Measurements from ENCODE around the gene CD274. TPM values are rescaled to one million over a fixed set of nuclear protein-coding genes. Genes with fewer than 3 reads are reported as not detected.

Gene CD274
- total and polyA plus RNA-seq, 10 of the 15 experiments (the other 5 are each of a cell fraction or from before 2014, with no cell fraction given), result 9.4 to 128 (median 24.6) TPM

GRCh38 chr9:5438301-5439162, 11.8 kb upstream of the CD274 start (continued):
- TF ChIP-seq, protein P1, sequence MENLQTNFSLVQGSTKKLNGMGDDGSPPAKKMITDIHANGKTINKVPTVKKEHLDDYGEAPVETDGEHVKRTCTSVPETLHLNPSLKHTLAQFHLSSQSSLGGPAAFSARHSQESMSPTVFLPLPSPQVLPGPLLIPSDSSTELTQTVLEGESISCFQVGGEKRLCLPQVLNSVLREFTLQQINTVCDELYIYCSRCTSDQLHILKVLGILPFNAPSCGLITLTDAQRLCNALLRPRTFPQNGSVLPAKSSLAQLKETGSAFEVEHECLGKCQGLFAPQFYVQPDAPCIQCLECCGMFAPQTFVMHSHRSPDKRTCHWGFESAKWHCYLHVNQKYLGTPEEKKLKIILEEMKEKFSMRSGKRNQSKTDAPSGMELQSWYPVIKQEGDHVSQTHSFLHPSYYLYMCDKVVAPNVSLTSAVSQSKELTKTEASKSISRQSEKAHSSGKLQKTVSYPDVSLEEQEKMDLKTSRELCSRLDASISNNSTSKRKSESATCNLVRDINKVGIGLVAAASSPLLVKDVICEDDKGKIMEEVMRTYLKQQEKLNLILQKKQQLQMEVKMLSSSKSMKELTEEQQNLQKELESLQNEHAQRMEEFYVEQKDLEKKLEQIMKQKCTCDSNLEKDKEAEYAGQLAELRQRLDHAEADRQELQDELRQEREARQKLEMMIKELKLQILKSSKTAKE (IDR thresholded peaks at IDR 0.05; ENCODE audit: low read depth, poor library complexity, severe bottlenecking), result peak; percentile 48
- TF ChIP-seq CREM (IDR thresholded peaks at IDR 0.05; ENCODE audit: low read depth), result peak; percentile 58; the same call in 1 of the 2 replicates
- TF ChIP-seq, protein P2, sequence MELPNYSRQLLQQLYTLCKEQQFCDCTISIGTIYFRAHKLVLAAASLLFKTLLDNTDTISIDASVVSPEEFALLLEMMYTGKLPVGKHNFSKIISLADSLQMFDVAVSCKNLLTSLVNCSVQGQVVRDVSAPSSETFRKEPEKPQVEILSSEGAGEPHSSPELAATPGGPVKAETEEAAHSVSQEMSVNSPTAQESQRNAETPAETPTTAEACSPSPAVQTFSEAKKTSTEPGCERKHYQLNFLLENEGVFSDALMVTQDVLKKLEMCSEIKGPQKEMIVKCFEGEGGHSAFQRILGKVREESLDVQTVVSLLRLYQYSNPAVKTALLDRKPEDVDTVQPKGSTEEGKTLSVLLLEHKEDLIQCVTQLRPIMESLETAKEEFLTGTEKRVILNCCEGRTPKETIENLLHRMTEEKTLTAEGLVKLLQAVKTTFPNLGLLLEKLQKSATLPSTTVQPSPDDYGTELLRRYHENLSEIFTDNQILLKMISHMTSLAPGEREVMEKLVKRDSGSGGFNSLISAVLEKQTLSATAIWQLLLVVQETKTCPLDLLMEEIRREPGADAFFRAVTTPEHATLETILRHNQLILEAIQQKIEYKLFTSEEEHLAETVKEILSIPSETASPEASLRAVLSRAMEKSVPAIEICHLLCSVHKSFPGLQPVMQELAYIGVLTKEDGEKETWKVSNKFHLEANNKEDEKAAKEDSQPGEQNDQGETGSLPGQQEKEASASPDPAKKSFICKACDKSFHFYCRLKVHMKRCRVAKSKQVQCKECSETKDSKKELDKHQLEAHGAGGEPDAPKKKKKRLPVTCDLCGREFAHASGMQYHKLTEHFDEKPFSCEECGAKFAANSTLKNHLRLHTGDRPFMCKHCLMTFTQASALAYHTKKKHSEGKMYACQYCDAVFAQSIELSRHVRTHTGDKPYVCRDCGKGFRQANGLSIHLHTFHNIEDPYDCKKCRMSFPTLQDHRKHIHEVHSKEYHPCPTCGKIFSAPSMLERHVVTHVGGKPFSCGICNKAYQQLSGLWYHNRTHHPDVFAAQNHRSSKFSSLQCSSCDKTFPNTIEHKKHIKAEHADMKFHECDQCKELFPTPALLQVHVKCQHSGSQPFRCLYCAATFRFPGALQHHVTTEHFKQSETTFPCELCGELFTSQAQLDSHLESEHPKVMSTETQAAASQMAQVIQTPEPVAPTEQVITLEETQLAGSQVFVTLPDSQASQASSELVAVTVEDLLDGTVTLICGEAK (IDR thresholded peaks at IDR 0.05; ENCODE audit: borderline replicate concordance), result peak; percentile 38; the same call in 1 of the 2 replicates
- peak; percentile 76 for TF ChIP-seq NBN (IDR thresholded peaks at IDR 0.05)
- TF ChIP-seq MTA2 (IDR thresholded peaks at IDR 0.05; ENCODE audit: low read depth), result peak; percentile 72
- no peak for TF ChIP-seq GABPA (IDR thresholded peaks at IDR 0.05; ENCODE audit: low read depth)
- peak; percentile 57; the same call in 1 of the 2 replicates for TF ChIP-seq GATAD2B (conservative IDR thresholded peaks at IDR 0.05; ENCODE audit: low read depth)
- TF ChIP-seq ZNF217 (IDR thresholded peaks at IDR 0.05), result no peak
- TF ChIP-seq FOXM1 (IDR thresholded peaks at IDR 0.05; ENCODE audit: low read depth, low read length), result no peak
- TF ChIP-seq BMI1 (IDR thresholded peaks at IDR 0.05; ENCODE audit: borderline replicate concordance), result peak; percentile 84
- TF ChIP-seq ZBTB4 (CRISPR knock-in tag; IDR thresholded peaks at IDR 0.05), result no peak
- no peak for TF ChIP-seq KLF5 (IDR thresholded peaks at IDR 0.05; ENCODE audit: partially characterized antibody)

Data from GM12878 (cell line).